ENCODE results near the gene RAB11FIP5.
"Not testable (repeated sequence)": the region's sequence is repeated elsewhere in the genome, so short reads cannot be mapped to it uniquely, and the experiment has no call there.

The RAB11FIP5 gene

DNA sequence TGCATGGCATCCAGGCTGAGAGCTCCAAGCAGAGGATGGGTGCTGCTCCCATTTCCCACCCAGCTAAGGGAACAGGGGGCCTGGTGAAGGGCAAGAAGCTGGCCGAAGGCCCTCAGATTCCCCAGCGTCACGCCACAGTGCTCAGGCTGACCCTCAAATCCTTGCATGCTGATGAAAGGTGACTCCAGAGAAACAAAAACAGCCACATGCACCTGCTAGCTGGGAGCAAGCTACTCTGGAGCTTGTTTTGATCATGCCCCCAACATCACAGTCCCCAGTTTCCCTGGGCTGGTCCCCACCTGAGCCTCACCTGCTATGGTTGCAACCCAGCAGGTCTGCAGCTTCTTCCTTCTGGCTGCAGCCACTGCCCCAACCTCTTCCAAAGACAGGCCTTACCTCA is 13.3 kb downstream of the RAB11FIP5 start:
- Mint-ChIP-seq H3K9me3 (no peaks in the 10 kb centered on the region), H3K4me3 (no peak overlapping the region), H3K4me1 (no peaks in the 10 kb centered on the region), H3K27me3 (no peaks in the 10 kb centered on the region), H3K36me3 (no peaks in the 10 kb centered on the region), H3K27ac (no peak overlapping the region)

DNA sequence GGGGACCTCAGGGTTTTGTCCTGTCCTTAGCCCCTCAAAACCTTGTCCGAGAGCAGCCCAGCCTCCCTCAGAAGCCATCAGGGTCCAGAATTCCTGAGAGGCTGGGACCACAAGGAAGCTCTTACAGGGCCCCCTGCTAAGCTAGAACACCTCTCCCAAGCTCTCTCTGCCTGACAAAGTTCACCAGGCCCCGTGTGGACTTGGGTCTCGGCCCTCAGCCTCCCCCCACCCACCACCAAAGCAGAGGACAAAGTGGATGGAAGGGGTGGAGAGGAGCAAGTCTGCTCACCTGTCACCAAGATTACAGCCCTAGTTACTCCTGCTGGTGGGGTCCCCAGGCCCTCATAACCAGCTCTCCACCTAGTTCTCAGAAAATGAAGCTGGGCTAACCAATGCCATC is 16.8 kb downstream of the RAB11FIP5 start:
- H3K36me3 Mint-ChIP-seq: no peaks in the 10 kb centered on the region
- no peak overlapping the region for H3K4me3 Mint-ChIP-seq
- no peaks in the 10 kb centered on the region for H3K27me3 Mint-ChIP-seq
- no peaks in the 10 kb centered on the region for H3K4me1 Mint-ChIP-seq
- no peaks in the 10 kb centered on the region for H3K9me3 Mint-ChIP-seq
- no peak overlapping the region for H3K27ac Mint-ChIP-seq

DNA sequence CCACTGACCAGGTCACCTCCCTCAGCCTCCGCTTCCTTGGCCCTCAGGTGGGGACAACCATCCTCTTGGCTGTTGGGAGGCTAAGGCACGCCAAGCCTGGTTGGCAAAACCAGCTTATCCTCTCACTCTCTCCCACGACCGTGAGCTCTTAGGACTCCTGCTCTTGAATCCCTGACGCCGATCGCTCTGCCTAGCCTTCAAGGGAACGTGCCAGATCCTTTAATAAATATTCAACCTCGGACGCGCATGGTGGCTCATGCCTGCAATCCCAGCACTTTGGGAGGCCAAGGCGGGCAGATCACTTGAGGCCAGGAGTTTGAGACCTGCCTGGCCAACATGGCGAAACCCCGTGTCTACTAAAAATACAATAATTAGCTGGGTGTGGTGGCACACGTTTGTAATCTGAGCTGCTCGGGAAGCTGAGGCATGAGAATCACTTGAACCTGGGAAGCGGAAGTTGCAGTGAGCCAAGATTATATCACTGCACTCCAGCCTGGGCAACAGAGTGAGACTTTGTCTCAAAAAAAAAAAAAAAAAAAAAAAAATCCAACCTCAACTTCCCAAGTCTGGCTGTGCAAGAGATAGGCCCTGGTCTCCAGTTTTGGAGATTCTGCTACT is 19.0 kb downstream of the RAB11FIP5 start:
- not testable (repeated sequence) for H3K27ac Mint-ChIP-seq, H3K9me3 Mint-ChIP-seq, H3K27me3 Mint-ChIP-seq, H3K4me1 Mint-ChIP-seq, H3K4me3 Mint-ChIP-seq, H3K36me3 Mint-ChIP-seq

DNA sequence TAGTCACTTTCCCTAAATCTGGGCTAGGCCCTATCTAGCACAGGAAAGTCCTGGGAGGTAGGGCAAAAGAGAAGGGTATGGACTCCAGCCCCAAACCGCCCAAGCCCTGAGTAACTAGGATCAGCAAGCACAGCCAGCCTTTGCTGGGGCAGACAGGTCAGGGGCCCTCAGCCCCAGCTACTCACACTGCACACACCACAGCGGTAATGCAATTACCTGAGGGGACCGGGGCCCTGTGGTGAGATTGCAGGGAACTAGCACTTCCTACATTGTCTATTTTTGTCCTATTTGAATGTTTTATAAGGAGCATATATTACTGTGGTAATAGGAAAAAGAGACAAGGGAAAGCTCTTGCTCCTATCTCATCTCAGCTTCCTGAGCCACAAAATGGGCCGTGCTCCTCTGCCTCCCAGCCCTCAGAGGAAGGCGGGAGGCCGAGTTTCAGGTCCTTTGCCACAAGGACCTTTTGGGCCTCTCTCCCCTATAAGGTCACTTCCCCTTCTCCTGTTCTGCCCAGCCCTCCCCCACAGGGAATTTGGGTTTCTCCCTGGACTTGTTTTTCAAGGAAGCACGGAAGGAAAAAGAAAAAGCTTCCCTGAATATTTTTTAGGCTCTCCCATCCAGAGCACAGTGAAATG is 20.5 kb downstream of the RAB11FIP5 start:
- Mint-ChIP-seq H3K4me1 (no peaks in the 10 kb centered on the region), H3K27ac (no peak overlapping the region), H3K9me3 (no peaks in the 10 kb centered on the region), H3K27me3 (no peaks in the 10 kb centered on the region), H3K4me3 (no peak overlapping the region), H3K36me3 (no peaks in the 10 kb centered on the region)

DNA sequence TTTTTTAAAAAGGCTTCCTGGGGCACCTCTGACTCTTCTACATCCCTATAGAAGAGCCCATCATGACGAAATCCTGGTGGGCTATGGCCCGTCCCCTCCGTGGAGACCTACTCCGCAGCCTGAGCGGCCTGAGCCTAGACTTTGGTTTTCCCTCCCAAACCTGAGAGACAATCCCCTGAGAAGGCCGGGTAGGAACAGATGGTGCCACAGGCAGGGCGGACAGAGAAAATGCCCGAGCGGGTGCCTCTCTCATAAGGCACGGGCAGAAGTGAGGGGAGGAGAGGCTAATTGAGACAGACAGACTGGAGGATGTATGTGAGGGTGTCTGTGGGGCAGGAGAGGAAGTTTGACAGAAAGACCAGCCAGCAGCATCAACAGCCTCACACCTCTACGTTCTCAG is 21.1 kb downstream of the RAB11FIP5 start:
- Mint-ChIP-seq H3K4me1 (no peaks in the 10 kb centered on the region), H3K9me3 (no peaks in the 10 kb centered on the region), H3K4me3 (no peak overlapping the region), H3K27me3 (no peaks in the 10 kb centered on the region), H3K36me3 (no peaks in the 10 kb centered on the region), H3K27ac (no peak overlapping the region)

GRCh38 chr2:73091164-73091563 is 21.6 kb downstream of the RAB11FIP5 start:
- Mint-ChIP-seq H3K27ac (no peak overlapping the region), H3K4me3 (no peak overlapping the region), H3K36me3 (no peaks in the 10 kb centered on the region), H3K9me3 (no peaks in the 10 kb centered on the region), H3K4me1 (no peaks in the 10 kb centered on the region), H3K27me3 (no peaks in the 10 kb centered on the region)

- Mint-ChIP-seq H3K4me3 (no peak overlapping the region), H3K27ac (no peak overlapping the region)
Observed at GRCh38 chr2:73089270-73090030, 23.3 kb downstream of the RAB11FIP5 start.

DNA sequence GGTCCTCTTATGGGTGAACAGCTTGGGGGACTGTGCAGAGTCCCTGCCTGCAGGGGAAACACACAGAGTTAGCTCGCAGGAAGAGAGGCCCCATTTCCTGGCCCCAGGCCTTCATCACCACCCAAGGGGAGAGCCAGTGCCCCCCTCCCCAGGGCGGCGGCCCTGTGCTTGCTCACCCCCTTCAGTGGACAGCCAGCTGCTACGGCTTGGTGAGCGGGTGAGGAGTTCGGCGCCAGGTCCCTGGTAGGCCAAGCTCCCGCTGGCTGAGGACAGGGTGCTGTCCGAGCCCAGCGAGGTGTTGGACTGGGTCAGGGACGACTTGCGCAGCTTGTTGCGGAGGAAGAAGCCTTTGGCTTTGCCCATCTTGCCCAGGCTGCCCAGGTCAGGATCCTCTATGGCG is 24.0 kb downstream of the RAB11FIP5 start:
- Mint-ChIP-seq H3K27ac (no peak overlapping the region), H3K4me3 (no peak overlapping the region), H3K9me3 (no peaks in the 10 kb centered on the region), H3K27me3 (no peaks in the 10 kb centered on the region), H3K4me1 (no peaks in the 10 kb centered on the region), H3K36me3 (no peaks in the 10 kb centered on the region)

More at GRCh38 chr2:73089270-73090030, 23.3 kb downstream of the RAB11FIP5 start:
- Mint-ChIP-seq H3K27me3 (no peaks in the 10 kb centered on the region), H3K9me3 (no peaks in the 10 kb centered on the region), H3K36me3 (no peaks in the 10 kb centered on the region), H3K4me1 (no peaks in the 10 kb centered on the region)

- Mint-ChIP-seq H3K36me3 (no peaks in the 10 kb centered on the region), H3K27me3 (no peaks in the 10 kb centered on the region), H3K4me1 (no peaks in the 10 kb centered on the region), H3K27ac (no peak overlapping the region), H3K4me3 (no peak overlapping the region), H3K9me3 (no peaks in the 10 kb centered on the region)
Observed at GRCh38 chr2:73088211-73088610, 24.5 kb downstream of the RAB11FIP5 start.

DNA sequence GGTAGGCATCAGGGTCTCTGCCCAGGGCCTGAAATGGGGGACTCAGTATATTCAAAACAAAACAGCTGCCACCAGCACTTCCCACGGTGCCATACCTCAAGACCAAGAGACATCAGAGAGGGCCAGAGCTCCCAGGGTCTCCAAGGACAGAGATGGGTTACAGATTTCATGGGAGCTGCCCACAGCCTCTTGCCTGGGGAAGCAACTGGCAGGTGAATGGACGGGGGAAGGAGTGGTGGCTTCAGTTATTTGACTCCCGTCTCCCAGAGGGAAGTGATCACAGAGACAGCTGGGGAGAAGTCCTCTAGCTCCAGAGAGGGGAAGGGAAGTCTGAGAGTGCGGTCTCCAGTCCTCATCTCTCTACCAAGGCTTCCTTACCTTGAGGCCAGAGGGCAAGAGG is 25.4 kb downstream of the RAB11FIP5 start:
- no peak overlapping the region for H3K27ac Mint-ChIP-seq
- H3K4me3 Mint-ChIP-seq: no peak overlapping the region
- no peaks in the 10 kb centered on the region for H3K27me3 Mint-ChIP-seq
- no peaks in the 10 kb centered on the region for H3K9me3 Mint-ChIP-seq
- H3K36me3 Mint-ChIP-seq: no peaks in the 10 kb centered on the region
- no peaks in the 10 kb centered on the region for H3K4me1 Mint-ChIP-seq

DNA sequence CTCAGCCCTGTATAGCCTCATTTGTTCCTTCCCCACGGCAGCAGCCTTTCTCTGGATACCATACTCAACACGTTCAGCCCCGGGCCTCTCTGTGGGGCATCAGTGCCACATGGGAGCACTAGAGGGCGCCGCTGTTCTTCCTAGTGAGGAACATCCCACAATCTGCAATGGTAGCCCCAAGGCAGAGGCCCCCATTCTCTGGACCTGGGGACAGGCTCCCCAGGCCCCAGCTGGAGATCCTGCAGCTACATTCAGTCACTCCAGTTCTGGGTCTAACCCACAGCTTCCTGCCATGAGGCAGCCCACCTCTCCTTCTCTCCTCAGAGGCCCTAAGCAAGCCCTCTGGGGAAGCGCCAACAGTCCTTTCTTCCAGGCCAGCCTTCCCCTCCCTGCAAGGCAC is 27.1 kb downstream of the RAB11FIP5 start:
- Mint-ChIP-seq H3K4me1 (no peaks in the 10 kb centered on the region), H3K27me3 (no peaks in the 10 kb centered on the region), H3K36me3 (no peaks in the 10 kb centered on the region), H3K27ac (no peak overlapping the region), H3K9me3 (no peaks in the 10 kb centered on the region), H3K4me3 (no peak overlapping the region)

- no peak overlapping the region for H3K27ac Mint-ChIP-seq
- H3K4me1 Mint-ChIP-seq: no peaks in the 10 kb centered on the region
- H3K9me3 Mint-ChIP-seq: no peaks in the 10 kb centered on the region
- H3K36me3 Mint-ChIP-seq: no peaks in the 10 kb centered on the region
- H3K4me3 Mint-ChIP-seq: no peak overlapping the region
- no peaks in the 10 kb centered on the region for H3K27me3 Mint-ChIP-seq
Observed at GRCh38 chr2:73084971-73085370, 27.8 kb downstream of the RAB11FIP5 start.

GRCh38 chr2:73083886-73084800 is 28.6 kb downstream of the RAB11FIP5 start:
- Mint-ChIP-seq H3K36me3 (no peaks in the 10 kb centered on the region), H3K4me3 (no peak overlapping the region), H3K4me1 (no peaks in the 10 kb centered on the region), H3K27me3 (no peaks in the 10 kb centered on the region), H3K9me3 (no peaks in the 10 kb centered on the region), H3K27ac (no peak overlapping the region)

- Mint-ChIP-seq H3K27me3 (no peaks in the 10 kb centered on the region), H3K27ac (no peak overlapping the region)
Observed at GRCh38 chr2:73082523-73083410, 30.0 kb downstream of the RAB11FIP5 start.

GRCh38 chr2:73081181-73081671 is 31.5 kb downstream of the RAB11FIP5 start:
- no peak overlapping the region for H3K27ac Mint-ChIP-seq
- no peaks in the 10 kb centered on the region for H3K27me3 Mint-ChIP-seq
- H3K4me3 Mint-ChIP-seq: no peak overlapping the region
- no peaks in the 10 kb centered on the region for H3K4me1 Mint-ChIP-seq
- H3K36me3 Mint-ChIP-seq: no peaks in the 10 kb centered on the region
- no peaks in the 10 kb centered on the region for H3K9me3 Mint-ChIP-seq

More at GRCh38 chr2:73082523-73083410, 30.0 kb downstream of the RAB11FIP5 start:
- Mint-ChIP-seq H3K4me1 (no peaks in the 10 kb centered on the region), H3K4me3 (no peak overlapping the region), H3K9me3 (no peaks in the 10 kb centered on the region), H3K36me3 (no peaks in the 10 kb centered on the region)

All from activated naive CD4-positive, alpha-beta T cell treated with anti-CD3 and anti-CD28 coated beads, Interleukin-2, amount 50 U/mL, for 24 hours (primary cell).